K562 (cell line): ENCODE measurements around the gene COL10A1. TPM values are rescaled to one million over a fixed set of nuclear protein-coding genes. Genes with fewer than 3 reads are reported as not detected.

Experiments
- ATAC-seq: fragments of 200-7000 bp; cut with Tn5 transposase; 3 replicates; pipeline ENCODE4 v1.9.1; 2020; ENCODE audit warnings: moderate library complexity
- BruUV-seq: library from RNA; stranded (reverse); fragments of 400-500 nt; replicated peaks from 2 replicates; lab custom pipeline; 2021; lab: Mats Ljungman, UMichigan
- CTCF ChIA-PET: fragments of 300-600 bp; formaldehyde crosslinking; extraction: SDS; loops from one replicate; lab custom pipeline; 2021; ENCODE audit warnings: low intra/inter-chr PET ratio; lab: Yijun Ruan, JAX
- POLR2A ChIA-PET: fragments of 300-600, 350-650 bp; sonication (Branson Sonifier 250); formaldehyde crosslinking; extraction: SDS; loops from one replicate; lab custom pipeline; 2021; ENCODE audit warnings: antibody characterized with exemption, inconsistent platforms; lab: Yijun Ruan, JAX
- DNase-seq, 4 experiments: peaks; one replicate each; pipeline versions ENCODE4 v3.0.0 to v3.0.0-alpha.2; 2011 to 2018; ENCODE audit warnings: low spot score in 3 of 4, mixed read lengths in 3 of 4; ENCODE audit errors: extremely low read depth in 1 of 4
- FAIRE-seq: peaks from 2 replicates; lab custom pipeline; 2011; peaks lifted over from hg19 to GRCh38; lab: Jason Lieb, UNC
- H2AFZ ChIP-seq: 2 replicates; pipeline ENCODE4 v1.6.0; 2011; ENCODE audit warnings: low read depth, low read length, control low read depth, inconsistent platforms
- H3K27ac ChIP-seq: fragments of 200-600 bp; 3 replicates; pipeline ENCODE4 v1.8.0; 2011; ENCODE audit warnings: low read depth, mild to moderate bottlenecking, control low read depth, inconsistent platforms, low read length, moderate library complexity, mixed read lengths; ENCODE audit errors: extremely low read depth
- H3K27me3 ChIP-seq, 2 experiments: fragments of 300-600 bp in 1 of 2; 2 replicates in 1 of 2; 3 replicates in 1 of 2; pipeline versions ENCODE4 v1.6.0 to v1.8.0; 2011; ENCODE audit warnings: inconsistent platforms in 2 of 2, low read length in 2 of 2, mild to moderate bottlenecking in 1 of 2, mixed read lengths in 1 of 2, moderate library complexity in 1 of 2; ENCODE audit not compliant: control insufficient read depth in 2 of 2, insufficient read depth in 2 of 2
- H3K36me3 ChIP-seq: fragments of 300-600 bp; 3 replicates; pipeline ENCODE4 v1.8.0; 2011; ENCODE audit warnings: mild to moderate bottlenecking, low read length, inconsistent platforms; ENCODE audit not compliant: control insufficient read depth, insufficient read depth
- H3K4me1 ChIP-seq, 2 experiments: fragments of 200-600 bp in 1 of 2; replicated peaks in 1 of 2; 2 replicates in 1 of 2; 3 replicates in 1 of 2; pipeline versions ENCODE4 v1.5.1 to v1.8.0; 2011; ENCODE audit warnings: inconsistent platforms in 2 of 2, low read length in 2 of 2, mild to moderate bottlenecking in 1 of 2, mixed read lengths in 1 of 2, moderate library complexity in 1 of 2; ENCODE audit not compliant: control insufficient read depth in 2 of 2, insufficient read depth in 2 of 2
- H3K4me2 ChIP-seq: 2 replicates; pipeline ENCODE4 v1.6.1; 2011; ENCODE audit warnings: low read length, control low read depth, inconsistent platforms, mixed read lengths; ENCODE audit not compliant: insufficient read depth
- H3K4me3 ChIP-seq: fragments of 200-600 bp; sonication (generic), shearing (Covaris generic); 2 replicates; pipeline ENCODE4 v1.5.1; 2016; ENCODE audit warnings: control low read depth, inconsistent platforms
- H3K79me2 ChIP-seq: fragments of 200-600 bp; 3 replicates; pipeline ENCODE4 v1.8.0; 2011; ENCODE audit warnings: low read length, inconsistent platforms; ENCODE audit not compliant: control insufficient read depth, insufficient read depth
- H3K9ac ChIP-seq, 2 experiments: 2 replicates each; pipeline versions ENCODE4 v1.6.0 to v1.6.1; 2011; ENCODE audit warnings: low read depth in 2 of 2, low read length in 2 of 2, control low read depth in 1 of 2, inconsistent platforms in 1 of 2, mild to moderate bottlenecking in 1 of 2, mixed read lengths in 1 of 2; ENCODE audit not compliant: insufficient read depth in 1 of 2
- H3K9me1 ChIP-seq: one replicate; pipeline ENCODE4 v1.6.0; 2011; ENCODE audit warnings: inconsistent platforms, mild to moderate bottlenecking, low read length, moderate library complexity; ENCODE audit not compliant: control insufficient read depth, insufficient read depth
- H3K9me3 ChIP-seq: replicated peaks from 2 replicates; pipeline ENCODE4 v1.5.1; 2011; ENCODE audit warnings: low read depth, low read length, inconsistent platforms; ENCODE audit not compliant: control insufficient read depth, insufficient read depth
- H4K20me1 ChIP-seq: replicated peaks from 2 replicates; pipeline ENCODE4 v1.6.1; 2011; ENCODE audit warnings: low read length, inconsistent platforms, mixed read lengths; ENCODE audit not compliant: control insufficient read depth, insufficient read depth
- CEBPB ChIP-seq: fragments of 450-650 bp; IDR thresholded peaks from 2 replicates; pipeline ENCODE4 v1.6.1; 2016; ENCODE audit warnings: missing genetic modification characterization, missing compliant biosample characterization
- DACH1 ChIP-seq: fragments of 450-650 bp; IDR thresholded peaks from 2 replicates; pipeline ENCODE4 v1.6.1; 2018; ENCODE audit not compliant: partially characterized antibody
- GATAD2B ChIP-seq: fragments of 450-650 bp; IDR thresholded peaks from 2 replicates; pipeline ENCODE4 v1.6.1; 2017; ENCODE audit warnings: mild to moderate bottlenecking, borderline replicate concordance
- TCF3 ChIP-seq: sonication (generic); formaldehyde crosslinking; IDR thresholded peaks from 2 replicates; pipeline ENCODE4 v1.4.0; 2020; ENCODE audit warnings: mild to moderate bottlenecking, missing genetic modification reagents
- ZNF3 ChIP-seq: fragments of 250-450 bp; sonication (Bioruptor Pico); IDR thresholded peaks from 2 replicates; pipeline ENCODE4 v1.5.0; 2021; ENCODE audit warnings: mild to moderate bottlenecking, moderate library complexity
- ZNF384 ChIP-seq: IDR thresholded peaks from 2 replicates; pipeline ENCODE4 v1.6.1; 2012; ENCODE audit warnings: low read depth, low read length, improper control_type of control experiment
- WGBS: fragments of 100-300 bp; shearing (Covaris generic); methylation state at CpG from one replicate; pipeline ENCODE4 v1.1.6; 2016; ENCODE audit warnings: low coverage, mixed read lengths; ENCODE audit not compliant: insufficient coverage; ENCODE audit errors: missing lambda C conversion rate; 5-methylcytosine and 5-hydroxymethylcytosine counted together
- in situ Hi-C: fragments of 300-500 bp; cut with MboI; formaldehyde crosslinking; loops from 4 replicates; pipeline ENCODE4 v1.15.0; 2018; ENCODE audit warnings: inconsistent platforms, mixed read lengths
- intact Hi-C: fragments of 100-400 bp; cut with micrococcal nuclease; formaldehyde crosslinking; loops from 2 replicates; pipeline ENCODE4 v1.14.2; 2022
- polyA plus RNA-seq, 8 experiments: library from polyadenylated mRNA; depleted of rRNA in 4 of 8; stranded (reverse) in 5 of 8; unstranded in 3 of 8; fragments of >200 nt; fragmentation: Nextera tagmentation in 2 of 8; fragmentation: Illumina TruSeq in 1 of 8; extraction: Ambion mirVana in 2 of 8; extraction: Trizol in 1 of 8; gene quantifications; 2 replicates each; pipeline versions ENCODE4 v1.2.1 to v1.2.3, GENCODE V29; 2011 to 2014; ENCODE audit warnings: inconsistent platforms in 1 of 8, missing spikeins in 1 of 8
- total RNA-seq, 7 experiments: library from RNA; depleted of rRNA in 6 of 7; stranded (reverse); fragments of >200 nt in 6 of 7; fragmentation: Illumina TruSeq in 2 of 7; extraction: Trizol in 2 of 7; gene quantifications; 2 replicates each; pipeline versions ENCODE4 v1.2.1 to v1.2.3, GENCODE V29; 2011 to 2021; ENCODE audit warnings: low replicate concordance in 1 of 7
- TF ChIP-seq, protein P1 (sequence below), 3 experiments: IDR thresholded peaks in 2 of 3; conservative IDR thresholded peaks in 1 of 3; 2 replicates each; pipeline ENCODE4 v1.5.1; 2011 to 2012; ENCODE audit warnings: low read length in 3 of 3, mild to moderate bottlenecking in 3 of 3, control low read depth in 2 of 3, improper control_type of control experiment in 1 of 3, inconsistent platforms in 1 of 3, low read depth in 1 of 3, mixed read lengths in 1 of 3, moderate library complexity in 1 of 3; ENCODE audit not compliant: insufficient read depth in 2 of 3
- TF ChIP-seq, protein P2 (sequence below): fragments of 450-650 bp; IDR thresholded peaks from 2 replicates; pipeline ENCODE4 v1.7.1; 2018; ENCODE audit warnings: mild to moderate bottlenecking, low read depth; ENCODE audit not compliant: partially characterized antibody
- TF ChIP-seq, protein P3 (sequence below): fragments of 250-450 bp; sonication (Bioruptor Pico); IDR thresholded peaks from 2 replicates; pipeline ENCODE4 v1.4.0; 2020; ENCODE audit warnings: mild to moderate bottlenecking, moderate library complexity, borderline replicate concordance

Gene COL10A1
- total and polyA plus RNA-seq, 9 of the 15 experiments (the other 6 are each of a cell fraction or from before 2014, with no cell fraction given) = 0.06 to 0.08 TPM; not detected in 7

DNA sequence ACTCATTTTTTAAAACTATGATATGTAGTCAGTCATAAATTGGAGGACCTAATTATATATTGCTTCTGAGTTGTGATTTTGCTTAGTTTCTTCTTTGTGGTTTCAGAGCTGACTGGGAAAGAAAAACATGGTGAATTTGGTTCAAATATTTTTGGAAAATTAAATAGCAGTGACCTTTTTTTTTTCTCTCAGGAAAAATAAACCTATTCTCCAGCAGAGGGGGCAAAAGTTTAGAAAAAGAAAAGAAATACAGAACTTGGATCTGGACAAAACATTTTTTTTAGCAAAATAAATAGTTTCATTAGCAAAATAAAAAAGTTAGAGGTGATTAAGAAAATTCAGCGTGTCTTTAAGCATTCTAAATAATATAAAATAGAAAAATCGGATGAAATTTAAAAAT, 10.2 kb downstream of the COL10A1 start:
- H4K20me1 ChIP-seq = no peaks in the 10 kb centered on the region
- BruUV-seq = no TSS peak
- TF ChIP-seq, protein P1, sequence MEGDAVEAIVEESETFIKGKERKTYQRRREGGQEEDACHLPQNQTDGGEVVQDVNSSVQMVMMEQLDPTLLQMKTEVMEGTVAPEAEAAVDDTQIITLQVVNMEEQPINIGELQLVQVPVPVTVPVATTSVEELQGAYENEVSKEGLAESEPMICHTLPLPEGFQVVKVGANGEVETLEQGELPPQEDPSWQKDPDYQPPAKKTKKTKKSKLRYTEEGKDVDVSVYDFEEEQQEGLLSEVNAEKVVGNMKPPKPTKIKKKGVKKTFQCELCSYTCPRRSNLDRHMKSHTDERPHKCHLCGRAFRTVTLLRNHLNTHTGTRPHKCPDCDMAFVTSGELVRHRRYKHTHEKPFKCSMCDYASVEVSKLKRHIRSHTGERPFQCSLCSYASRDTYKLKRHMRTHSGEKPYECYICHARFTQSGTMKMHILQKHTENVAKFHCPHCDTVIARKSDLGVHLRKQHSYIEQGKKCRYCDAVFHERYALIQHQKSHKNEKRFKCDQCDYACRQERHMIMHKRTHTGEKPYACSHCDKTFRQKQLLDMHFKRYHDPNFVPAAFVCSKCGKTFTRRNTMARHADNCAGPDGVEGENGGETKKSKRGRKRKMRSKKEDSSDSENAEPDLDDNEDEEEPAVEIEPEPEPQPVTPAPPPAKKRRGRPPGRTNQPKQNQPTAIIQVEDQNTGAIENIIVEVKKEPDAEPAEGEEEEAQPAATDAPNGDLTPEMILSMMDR (IDR thresholded peaks at IDR 0.05 in 2 of 3, conservative IDR thresholded peaks at IDR 0.05 in 1 of 3; ENCODE audit: insufficient read depth in 2 of 3, low read depth in 1 of 3, low read length in 3 of 3) = peak in 2 of 3 experiments; percentile 9 to 53; a peak in 3 of 6 replicates
- TF ChIP-seq GATAD2B (no peak), ZNF384 (peak; percentile 54; the same call in 1 of the 2 replicates), ZNF3 (no peak), CEBPB (tag) (no peak), TCF3 (CRISPR knock-in tag) (no peak), DACH1 (no peak)
- TF ChIP-seq, protein P2, sequence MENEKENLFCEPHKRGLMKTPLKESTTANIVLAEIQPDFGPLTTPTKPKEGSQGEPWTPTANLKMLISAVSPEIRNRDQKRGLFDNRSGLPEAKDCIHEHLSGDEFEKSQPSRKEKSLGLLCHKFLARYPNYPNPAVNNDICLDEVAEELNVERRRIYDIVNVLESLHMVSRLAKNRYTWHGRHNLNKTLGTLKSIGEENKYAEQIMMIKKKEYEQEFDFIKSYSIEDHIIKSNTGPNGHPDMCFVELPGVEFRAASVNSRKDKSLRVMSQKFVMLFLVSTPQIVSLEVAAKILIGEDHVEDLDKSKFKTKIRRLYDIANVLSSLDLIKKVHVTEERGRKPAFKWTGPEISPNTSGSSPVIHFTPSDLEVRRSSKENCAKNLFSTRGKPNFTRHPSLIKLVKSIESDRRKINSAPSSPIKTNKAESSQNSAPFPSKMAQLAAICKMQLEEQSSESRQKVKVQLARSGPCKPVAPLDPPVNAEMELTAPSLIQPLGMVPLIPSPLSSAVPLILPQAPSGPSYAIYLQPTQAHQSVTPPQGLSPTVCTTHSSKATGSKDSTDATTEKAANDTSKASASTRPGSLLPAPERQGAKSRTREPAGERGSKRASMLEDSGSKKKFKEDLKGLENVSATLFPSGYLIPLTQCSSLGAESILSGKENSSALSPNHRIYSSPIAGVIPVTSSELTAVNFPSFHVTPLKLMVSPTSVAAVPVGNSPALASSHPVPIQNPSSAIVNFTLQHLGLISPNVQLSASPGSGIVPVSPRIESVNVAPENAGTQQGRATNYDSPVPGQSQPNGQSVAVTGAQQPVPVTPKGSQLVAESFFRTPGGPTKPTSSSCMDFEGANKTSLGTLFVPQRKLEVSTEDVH = no peak
- TF ChIP-seq, protein P3, sequence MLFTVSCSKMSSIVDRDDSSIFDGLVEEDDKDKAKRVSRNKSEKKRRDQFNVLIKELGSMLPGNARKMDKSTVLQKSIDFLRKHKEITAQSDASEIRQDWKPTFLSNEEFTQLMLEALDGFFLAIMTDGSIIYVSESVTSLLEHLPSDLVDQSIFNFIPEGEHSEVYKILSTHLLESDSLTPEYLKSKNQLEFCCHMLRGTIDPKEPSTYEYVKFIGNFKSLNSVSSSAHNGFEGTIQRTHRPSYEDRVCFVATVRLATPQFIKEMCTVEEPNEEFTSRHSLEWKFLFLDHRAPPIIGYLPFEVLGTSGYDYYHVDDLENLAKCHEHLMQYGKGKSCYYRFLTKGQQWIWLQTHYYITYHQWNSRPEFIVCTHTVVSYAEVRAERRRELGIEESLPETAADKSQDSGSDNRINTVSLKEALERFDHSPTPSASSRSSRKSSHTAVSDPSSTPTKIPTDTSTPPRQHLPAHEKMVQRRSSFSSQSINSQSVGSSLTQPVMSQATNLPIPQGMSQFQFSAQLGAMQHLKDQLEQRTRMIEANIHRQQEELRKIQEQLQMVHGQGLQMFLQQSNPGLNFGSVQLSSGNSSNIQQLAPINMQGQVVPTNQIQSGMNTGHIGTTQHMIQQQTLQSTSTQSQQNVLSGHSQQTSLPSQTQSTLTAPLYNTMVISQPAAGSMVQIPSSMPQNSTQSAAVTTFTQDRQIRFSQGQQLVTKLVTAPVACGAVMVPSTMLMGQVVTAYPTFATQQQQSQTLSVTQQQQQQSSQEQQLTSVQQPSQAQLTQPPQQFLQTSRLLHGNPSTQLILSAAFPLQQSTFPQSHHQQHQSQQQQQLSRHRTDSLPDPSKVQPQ = no peak
- H3K9ac ChIP-seq = no peak overlapping the region
- no peaks in the 10 kb centered on the region for H3K27me3 ChIP-seq
- H3K4me3 ChIP-seq = no peak overlapping the region
- H3K4me1 ChIP-seq = no peaks in the 10 kb centered on the region
- in situ Hi-C loops (no loop called here), intact Hi-C loops (loop anchor here (2.0 to 5.0 kb wide), 2 partner anchors 101 to 162 kb away; partner anchors contain the start of gene TSPYL1)
- H3K9me1 ChIP-seq = no peaks in the 10 kb centered on the region
- no peaks in the 10 kb centered on the region for H3K79me2 ChIP-seq
- DNase-seq (peak in 1 of 4 experiments; percentile 9), FAIRE-seq (no peak), ATAC-seq (no peak)
- no peak overlapping the region for H3K4me2 ChIP-seq
- no peak overlapping the region for H2AFZ ChIP-seq
- ChIA-PET CTCF (interaction anchor here (1.0 kb wide), 1 partner anchor 446 kb away, joined by 4 read pairs; no protein-coding TSS in a partner anchor), POLR2A (no interaction called here)
- H3K27ac ChIP-seq = no peak overlapping the region
- peaks cover 8% of the 10 kb centered on the region; the same call in 1 of the 3 replicates for H3K36me3 ChIP-seq
- no peaks in the 10 kb centered on the region for H3K9me3 ChIP-seq
- 8% methylated on average over 2 of the region's 2 CpGs for WGBS
